Muscle layer of colon (tissue), 2 donors: ENCODE data around the gene SH2D7.

Experiments
- H3K27ac ChIP-seq: one replicate; pipeline ENCODE4 v1.7.0; 2013; ENCODE audit warnings: low read depth, mild to moderate bottlenecking, low read length, moderate library complexity
- H3K27me3 ChIP-seq, 2 donors: one replicate each; pipeline ENCODE4 v1.7.0; 2013; ENCODE audit warnings: low read length in 2 of 2, mild to moderate bottlenecking in 2 of 2; ENCODE audit not compliant: insufficient read depth in 2 of 2, control insufficient read depth in 1 of 2
- H3K36me3 ChIP-seq: one replicate; pipeline ENCODE4 v1.7.0; 2013; ENCODE audit warnings: mild to moderate bottlenecking, low read length; ENCODE audit not compliant: insufficient read depth
- H3K4me1 ChIP-seq: one replicate; pipeline ENCODE4 v1.7.0; 2013; ENCODE audit warnings: mild to moderate bottlenecking, low read length; ENCODE audit not compliant: insufficient read depth
- H3K4me3 ChIP-seq, 2 donors: one replicate each; pipeline ENCODE4 v1.7.0; 2013; ENCODE audit warnings: low read length in 2 of 2, low read depth in 1 of 2, mild to moderate bottlenecking in 1 of 2, moderate library complexity in 1 of 2
- H3K9ac ChIP-seq: one replicate; pipeline ENCODE4 v1.7.0; 2013; ENCODE audit warnings: low read length
- H3K9me3 ChIP-seq: one replicate; pipeline ENCODE4 v1.7.0; 2013; ENCODE audit warnings: mild to moderate bottlenecking, low read length
- donor health status: abdominal sarcoma.
- donor health status: Adenocarcinoma of cecum.

Gene SH2D7

GRCh38 chr15:78109156-78109555 is 16.8 kb downstream of the SH2D7 start:
- Histone ChIP-seq H3K36me3 (no peaks in the 10 kb centered on the region), H3K27ac (no peak overlapping the region), H3K9ac (no peak overlapping the region), H3K9me3 (no peaks in the 10 kb centered on the region), H3K27me3 (no peaks in the 10 kb centered on the region), H3K4me3 (no peak overlapping the region), H3K4me1 (no peaks in the 10 kb centered on the region)

GRCh38 chr15:78110096-78110495 is 17.7 kb downstream of the SH2D7 start:
- Histone ChIP-seq H3K27me3 (no peaks in the 10 kb centered on the region), H3K9me3 (no peaks in the 10 kb centered on the region), H3K9ac (no peak overlapping the region), H3K36me3 (no peaks in the 10 kb centered on the region), H3K27ac (no peak overlapping the region), H3K4me3 (no peak overlapping the region), H3K4me1 (no peaks in the 10 kb centered on the region)

- Histone ChIP-seq H3K36me3 (no peaks in the 10 kb centered on the region), H3K27ac (no peak overlapping the region), H3K9me3 (no peaks in the 10 kb centered on the region), H3K9ac (no peak overlapping the region), H3K4me1 (no peaks in the 10 kb centered on the region), H3K4me3 (no peak overlapping the region), H3K27me3 (no peaks in the 10 kb centered on the region)
These were observed 18.6 kb downstream of the SH2D7 start for GRCh38 chr15:78110916-78111475.

- Histone ChIP-seq H3K9ac (no peak overlapping the region), H3K36me3 (no peaks in the 10 kb centered on the region), H3K27ac (no peak overlapping the region), H3K4me1 (no peaks in the 10 kb centered on the region), H3K27me3 (no peaks in the 10 kb centered on the region), H3K9me3 (no peaks in the 10 kb centered on the region), H3K4me3 (no peak overlapping the region)
These were observed 19.4 kb downstream of the SH2D7 start for GRCh38 chr15:78111788-78112187.

GRCh38 chr15:78112551-78112950 is 20.2 kb downstream of the SH2D7 start:
- Histone ChIP-seq H3K9ac (no peak overlapping the region), H3K27ac (no peak overlapping the region), H3K4me1 (no peaks in the 10 kb centered on the region), H3K4me3 (no peak overlapping the region), H3K27me3 (no peaks in the 10 kb centered on the region), H3K9me3 (no peaks in the 10 kb centered on the region), H3K36me3 (no peaks in the 10 kb centered on the region)

GRCh38 chr15:78120523-78120922 is 28.2 kb downstream of the SH2D7 start:
- Histone ChIP-seq H3K27me3 (no peaks in the 10 kb centered on the region), H3K27ac (no peak overlapping the region), H3K9ac (no peak overlapping the region), H3K36me3 (no peaks in the 10 kb centered on the region), H3K9me3 (no peaks in the 10 kb centered on the region), H3K4me1 (no peaks in the 10 kb centered on the region), H3K4me3 (no peak overlapping the region)

- H3K36me3 ChIP-seq: no peaks in the 10 kb centered on the region
- H3K27ac ChIP-seq: no peak overlapping the region
- H3K4me3 ChIP-seq: no peak overlapping the region
- no peaks in the 10 kb centered on the region for H3K9me3 ChIP-seq
- no peaks in the 10 kb centered on the region for H3K4me1 ChIP-seq
- H3K9ac ChIP-seq: no peak overlapping the region
- no peaks in the 10 kb centered on the region for H3K27me3 ChIP-seq
These were observed 32.9 kb downstream of the SH2D7 start for GRCh38 chr15:78125267-78125666.

- Histone ChIP-seq H3K36me3 (no peaks in the 10 kb centered on the region), H3K27ac (no peak overlapping the region), H3K4me3 (no peak overlapping the region), H3K9ac (no peak overlapping the region), H3K27me3 (no peaks in the 10 kb centered on the region), H3K4me1 (peaks cover 9% of the 10 kb centered on the region), H3K9me3 (no peaks in the 10 kb centered on the region)
These were observed 35.5 kb downstream of the SH2D7 start for GRCh38 chr15:78127882-78128281.

GRCh38 chr15:78129077-78129750 is 36.9 kb downstream of the SH2D7 start:
- no peaks in the 10 kb centered on the region for H3K36me3 ChIP-seq
- no peaks in the 10 kb centered on the region for H3K9me3 ChIP-seq
- no peak overlapping the region for H3K9ac ChIP-seq
- no peak overlapping the region for H3K27ac ChIP-seq
- no peaks in the 10 kb centered on the region for H3K27me3 ChIP-seq
- H3K4me3 ChIP-seq: no peak overlapping the region
- peaks cover 9% of the 10 kb centered on the region for H3K4me1 ChIP-seq

GRCh38 chr15:78129751-78130287 is 37.5 kb downstream of the SH2D7 start:
- Histone ChIP-seq H3K9me3 (no peaks in the 10 kb centered on the region), H3K27ac (no peak overlapping the region), H3K4me3 (no peak overlapping the region), H3K4me1 (peaks cover 9% of the 10 kb centered on the region), H3K9ac (no peak overlapping the region), H3K36me3 (no peaks in the 10 kb centered on the region), H3K27me3 (no peaks in the 10 kb centered on the region)

GRCh38 chr15:78130466-78131294 is 38.3 kb downstream of the SH2D7 start:
- Histone ChIP-seq H3K9ac (no peak overlapping the region), H3K9me3 (no peaks in the 10 kb centered on the region), H3K36me3 (no peaks in the 10 kb centered on the region), H3K4me1 (peaks cover 9% of the 10 kb centered on the region), H3K4me3 (peak overlapping the region in 1 of 2 donors; percentile 45), H3K27ac (no peak overlapping the region), H3K27me3 (no peaks in the 10 kb centered on the region)
